HG03097 (cell line): Measurements from ENCODE around the gene GAL3ST2.
"Not testable (repeated sequence)": the region's sequence is repeated elsewhere in the genome, so short reads cannot be mapped to it uniquely, and the experiment has no call there.

ENCODE experiments used
- ATAC-seq: cut with Tn5 transposase; IDR thresholded peaks from one replicate; pipeline ENCODE4 v1.9.1; 2021; ENCODE audit not compliant: unreplicated experiment, low FRiP score

GAL3ST2 gene

GRCh38 chr2:241817821-241818215, 41.2 kb downstream of the GAL3ST2 start:
- not testable (repeated sequence) for ATAC-seq

DNA sequence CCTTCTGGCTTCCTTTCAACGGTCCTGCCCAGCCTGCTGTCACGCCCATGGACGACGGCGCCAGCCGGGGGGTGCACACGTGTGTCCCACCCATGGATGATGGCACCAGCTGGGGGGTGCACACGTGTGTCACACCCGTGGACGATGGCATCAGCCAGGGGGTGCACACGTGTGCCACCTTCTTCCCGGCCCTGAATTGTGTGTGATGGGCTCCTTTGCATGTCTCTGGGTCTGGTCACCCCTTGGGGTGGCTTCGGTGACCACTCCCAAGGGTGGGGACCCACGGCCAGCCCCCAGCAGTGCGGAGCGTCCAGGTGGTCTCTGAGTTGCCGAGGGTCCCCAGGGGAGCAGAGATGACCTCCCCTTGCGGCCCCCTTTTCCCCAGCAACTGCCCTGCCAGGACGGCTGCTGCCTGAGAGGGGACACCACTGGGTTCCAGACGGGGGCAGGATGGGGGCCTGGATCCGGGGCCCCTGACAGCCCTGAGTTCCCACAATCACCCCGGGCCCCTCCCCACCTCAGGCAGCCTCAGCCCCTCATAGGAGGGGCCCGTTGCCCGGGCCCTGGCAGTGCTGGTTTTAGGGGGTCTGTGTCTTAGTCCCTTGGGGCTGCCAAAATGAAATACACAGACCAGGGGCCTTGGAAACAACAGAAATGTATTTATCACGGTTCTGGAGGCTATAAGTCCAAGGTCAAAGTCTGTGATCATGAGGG, 41.8 kb downstream of the GAL3ST2 start:
- ATAC-seq, result no peak

DNA sequence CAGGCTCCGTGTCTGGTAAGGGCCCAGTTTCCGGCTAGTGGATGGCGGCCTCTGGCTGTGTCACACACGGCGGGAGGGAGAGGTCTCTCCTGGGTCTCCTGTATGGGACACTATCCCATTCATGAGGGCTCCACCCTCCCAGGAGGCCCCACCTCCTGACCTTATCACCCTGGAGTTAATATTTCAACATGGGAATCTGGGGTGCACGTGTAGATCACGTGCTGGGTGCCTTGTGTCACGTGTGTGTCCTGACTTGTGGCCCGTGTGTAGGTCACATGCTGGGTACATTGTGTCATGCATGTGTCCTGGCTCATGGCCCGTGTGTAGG, 42.3 kb downstream of the GAL3ST2 start:
- no peak for ATAC-seq

GRCh38 chr2:241819947-241820624, 43.5 kb downstream of the GAL3ST2 start:
- ATAC-seq, result not testable (repeated sequence)

- ATAC-seq, result no peak
Measured at GRCh38 chr2:241820625-241821384, 44.2 kb downstream of the GAL3ST2 start.

DNA sequence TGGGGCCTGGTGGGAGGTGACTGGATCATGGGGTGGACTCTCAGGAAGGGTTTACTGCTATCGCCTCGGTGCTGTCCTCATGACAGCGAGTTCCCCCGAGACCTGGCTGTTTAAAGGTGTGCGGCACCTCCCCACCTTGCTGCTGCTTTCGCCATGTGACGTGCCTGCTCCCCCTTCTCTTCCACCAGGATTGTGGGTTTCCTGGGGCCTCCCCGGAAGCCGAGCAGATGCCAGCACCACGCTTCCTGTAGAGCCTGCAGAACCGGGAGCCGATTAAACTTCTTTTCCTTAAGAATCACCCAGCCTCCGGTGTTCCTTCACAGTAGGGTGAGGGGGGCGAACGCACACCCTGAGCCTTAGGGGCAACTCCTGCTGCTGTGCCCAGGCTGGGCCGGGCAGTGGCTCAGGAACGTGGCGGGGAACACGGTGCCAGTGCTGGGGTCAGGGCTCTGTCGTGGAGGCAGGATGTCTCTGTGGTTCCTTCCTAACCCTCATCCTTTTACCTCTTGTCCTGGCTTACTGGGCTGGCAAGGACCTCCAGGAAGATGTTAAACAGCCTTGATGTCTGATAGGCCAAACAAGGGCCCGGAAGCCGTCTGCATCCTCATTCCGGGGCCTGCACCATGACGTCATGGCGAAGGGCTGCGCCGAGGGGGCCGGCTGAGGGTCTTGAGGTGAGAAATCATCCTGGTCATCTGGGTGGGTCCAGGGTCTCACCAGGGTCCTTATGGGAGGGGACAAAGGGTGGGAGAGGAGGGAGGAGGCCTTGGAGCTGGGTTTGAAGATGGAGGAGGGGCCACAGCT, 45.0 kb downstream of the GAL3ST2 start:
- no peak for ATAC-seq

- ATAC-seq, result no peak
Measured at GRCh38 chr2:241822264-241822623, 45.6 kb downstream of the GAL3ST2 start.

DNA sequence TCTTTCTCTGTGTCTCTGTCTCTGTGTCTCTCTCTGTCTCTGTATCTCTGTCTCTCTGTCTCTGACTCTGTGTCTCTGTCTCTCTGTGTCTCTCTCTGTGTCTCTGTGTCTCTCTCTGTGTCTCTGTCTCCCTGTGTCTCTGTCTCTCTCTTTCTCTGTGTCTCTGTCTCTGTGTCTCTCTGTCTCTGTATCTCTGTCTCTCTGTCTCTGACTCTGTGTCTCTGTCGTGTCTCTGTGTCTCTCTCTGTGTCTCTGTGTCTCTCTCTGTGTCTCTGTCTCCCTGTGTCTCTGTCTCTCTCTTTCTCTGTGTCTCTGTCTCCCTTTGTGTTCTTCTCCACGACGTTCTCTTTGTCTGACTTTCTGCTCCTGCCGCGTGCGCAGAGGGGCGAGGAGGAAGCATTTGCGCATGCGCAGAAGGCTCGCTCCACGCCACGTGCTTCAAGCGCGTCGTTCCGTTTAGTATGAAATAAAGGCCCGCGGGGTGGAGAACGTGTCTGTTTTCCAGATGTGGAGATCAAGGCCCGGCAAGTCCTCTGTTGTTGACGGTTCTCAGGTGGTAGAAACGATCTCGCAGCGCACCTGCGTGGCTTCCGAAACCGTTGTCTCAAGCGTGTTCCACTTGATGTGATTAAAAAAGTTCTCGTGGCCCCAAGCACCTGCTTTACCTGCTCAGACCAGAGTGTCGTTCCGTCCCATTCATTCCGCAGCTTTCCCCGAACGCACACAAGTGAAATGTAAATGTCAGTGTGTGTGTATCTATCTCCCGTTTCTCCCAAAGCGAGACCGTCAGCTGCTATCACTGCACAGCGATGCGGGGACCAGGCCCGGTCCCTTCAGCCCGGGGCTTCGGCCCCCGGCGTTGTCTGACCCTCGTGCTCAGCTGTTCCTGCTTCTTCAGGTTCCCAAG, 47.2 kb downstream of the GAL3ST2 start:
- ATAC-seq, result not testable (repeated sequence)

- ATAC-seq, result no peak
Measured at GRCh38 chr2:241827394-241827793, 50.8 kb downstream of the GAL3ST2 start.

GRCh38 chr2:241833101-241833663, 56.6 kb downstream of the GAL3ST2 start:
- no peak for ATAC-seq

- not testable (repeated sequence) for ATAC-seq
Measured at GRCh38 chr2:241833756-241834526, 57.3 kb downstream of the GAL3ST2 start.

DNA sequence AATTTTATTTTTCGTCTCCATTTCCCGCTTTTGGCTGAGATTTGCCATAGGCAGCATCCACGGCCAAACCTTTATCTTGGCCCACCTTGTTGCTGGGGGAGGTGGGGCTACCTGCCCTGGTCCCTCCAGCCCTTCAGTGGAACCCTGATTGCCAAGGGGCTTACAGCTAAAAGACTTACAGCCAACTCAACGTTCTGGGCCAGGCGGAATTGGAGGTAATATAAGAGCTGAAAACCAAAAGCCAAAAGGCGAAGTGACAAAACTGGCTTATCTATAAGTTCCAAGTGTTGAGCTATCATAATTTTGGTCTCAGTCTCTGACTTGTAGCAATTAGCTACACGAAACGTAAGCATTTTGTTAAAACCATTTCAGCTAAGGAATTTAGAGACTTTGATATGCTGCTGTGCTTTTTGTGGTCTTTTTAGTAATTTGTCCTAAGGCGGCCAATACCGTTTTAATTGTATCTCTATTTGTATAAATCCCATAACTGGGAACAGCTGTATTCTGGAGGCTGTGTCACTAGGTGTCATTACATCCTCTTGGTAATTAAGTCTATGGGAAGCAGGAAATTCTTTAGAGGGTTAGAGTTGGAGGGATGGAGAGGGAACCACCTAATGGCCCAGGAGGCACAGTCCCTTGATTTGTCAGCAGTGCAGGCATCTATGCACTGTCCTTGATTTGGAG, 58.0 kb downstream of the GAL3ST2 start:
- ATAC-seq, result no peak

DNA sequence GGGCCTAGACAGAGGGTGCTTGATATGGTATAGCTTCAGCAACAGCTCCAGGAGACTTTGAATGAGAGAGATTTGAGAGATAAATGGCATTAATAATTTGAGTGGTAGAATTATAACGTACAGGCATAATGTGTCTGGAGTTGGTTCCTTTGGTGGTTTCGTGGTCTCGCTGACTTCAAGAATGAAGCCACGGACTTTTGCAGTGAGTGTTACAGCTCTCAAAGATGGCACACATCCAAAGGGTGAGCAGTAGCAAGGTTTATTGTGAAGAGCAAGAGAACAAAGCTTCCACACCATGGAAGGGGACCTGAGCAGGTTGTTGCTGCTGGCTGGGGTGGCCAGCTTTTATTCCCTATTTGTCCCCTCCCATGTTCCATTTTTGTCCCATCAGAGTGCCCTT, 59.0 kb downstream of the GAL3ST2 start:
- no peak for ATAC-seq

- ATAC-seq, result no peak
Measured at GRCh38 chr2:241836292-241836691, 59.7 kb downstream of the GAL3ST2 start.

GRCh38 chr2:241837197-241837965, 60.8 kb downstream of the GAL3ST2 start:
- ATAC-seq, result no peak

DNA sequence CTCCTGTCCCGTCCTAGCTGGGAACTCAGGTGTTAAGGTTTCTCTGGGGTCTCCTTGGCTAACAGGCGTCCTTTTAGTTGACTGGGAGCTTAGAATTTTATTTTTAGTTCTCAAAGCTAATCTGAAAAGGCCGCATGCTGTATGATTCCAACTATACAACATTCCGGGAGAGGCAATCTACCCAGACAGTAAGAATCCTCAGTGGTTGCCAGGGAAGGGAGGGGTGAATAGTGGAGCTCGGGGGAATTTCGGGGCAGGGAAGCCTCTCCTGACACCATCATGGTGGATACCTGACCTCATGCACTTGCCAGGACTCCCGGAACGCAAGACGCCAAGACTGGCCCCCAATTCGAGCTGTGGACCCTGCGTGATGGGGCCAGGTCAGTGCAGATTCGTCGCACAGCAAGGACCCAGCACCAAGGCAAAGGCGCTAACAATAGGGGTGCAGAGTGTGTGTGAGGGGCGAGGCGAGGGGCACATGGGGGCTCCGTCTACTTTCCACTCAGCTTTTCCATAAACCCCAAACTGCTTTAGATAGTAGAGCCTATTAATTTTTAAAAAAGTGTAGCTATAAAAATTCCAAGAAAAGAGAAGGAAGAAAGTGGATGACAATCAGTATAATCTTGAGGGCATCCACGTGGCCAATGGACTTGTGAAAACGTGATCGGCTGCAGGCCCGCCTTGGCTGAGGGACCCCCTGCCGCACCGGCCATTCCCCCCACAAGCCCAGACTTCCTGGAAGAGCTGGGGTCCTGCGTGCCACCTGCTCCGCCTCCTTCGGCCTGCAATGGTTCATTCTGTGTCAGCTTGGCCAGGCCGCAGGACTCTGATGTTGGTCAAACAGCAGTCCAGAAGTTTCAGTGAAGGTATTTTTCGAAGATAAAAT, 64.8 kb downstream of the GAL3ST2 start:
- no peak for ATAC-seq

DNA sequence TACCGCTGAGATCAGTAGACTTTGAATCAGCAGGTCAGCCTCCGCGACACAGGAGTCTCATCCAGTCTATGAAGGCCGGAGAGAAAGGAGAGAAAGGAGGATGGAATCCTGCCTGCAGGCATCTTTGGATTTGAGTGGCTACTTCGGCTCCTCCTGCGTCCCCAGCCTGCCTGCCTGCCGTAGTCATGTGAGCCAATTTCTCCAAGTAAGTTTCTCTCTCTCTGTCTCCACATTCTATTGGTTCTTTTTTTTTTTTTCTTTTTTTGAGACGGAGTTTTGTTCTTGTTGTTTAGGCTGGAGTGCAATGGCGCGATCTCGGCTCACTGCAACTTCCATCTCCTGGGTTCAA, 65.4 kb downstream of the GAL3ST2 start:
- ATAC-seq, result no peak
